CD4-positive, alpha-beta T cell treated with Interleukin-17A for 4 hours (primary cell): ENCODE measurements around the gene PKD1.
"Not testable (repeated sequence)": the region's sequence is repeated elsewhere in the genome, so short reads cannot be mapped to it uniquely, and the experiment has no call there.

Source experiments
- DNase-seq: peaks from one replicate; pipeline ENCODE4 v3.0.0-alpha.2; 2020; ENCODE audit warnings: mixed read lengths

Gene PKD1

GRCh38 chr16:2105769-2106168 lies 29.9 kb downstream of the PKD1 start:
- DNase-seq = not testable (repeated sequence)

GRCh38 chr16:2105291-2105690 lies 30.4 kb downstream of the PKD1 start:
- DNase-seq = not testable (repeated sequence)

- not testable (repeated sequence) for DNase-seq
Measured at GRCh38 chr16:2104464-2104863, 31.2 kb downstream of the PKD1 start.

- DNase-seq = no peak
Measured at GRCh38 chr16:2102471-2102870, 33.2 kb downstream of the PKD1 start.

- DNase-seq = not testable (repeated sequence)
Measured at GRCh38 chr16:2101581-2101980, 34.1 kb downstream of the PKD1 start.

GRCh38 chr16:2097689-2098088 lies 38.0 kb downstream of the PKD1 start:
- not testable (repeated sequence) for DNase-seq

GRCh38 chr16:2096853-2097595 lies 38.7 kb downstream of the PKD1 start:
- DNase-seq = no peak

- no peak for DNase-seq
Measured at GRCh38 chr16:2095918-2096582, 39.6 kb downstream of the PKD1 start.

- DNase-seq = no peak
Measured at GRCh38 chr16:2095315-2095853, 40.3 kb downstream of the PKD1 start.

- DNase-seq = no peak
Measured at GRCh38 chr16:2093793-2094192, 41.9 kb downstream of the PKD1 start.

- no peak for DNase-seq
Measured at GRCh38 chr16:2092866-2093265, 42.8 kb downstream of the PKD1 start.

- DNase-seq = no peak
Measured at GRCh38 chr16:2092256-2092620, 43.5 kb downstream of the PKD1 start.

- no peak for DNase-seq
Measured at GRCh38 chr16:2091547-2092255, 44.0 kb downstream of the PKD1 start.

GRCh38 chr16:2090777-2091546 lies 44.7 kb downstream of the PKD1 start:
- DNase-seq = peak; percentile 43

GRCh38 chr16:2090481-2090776 lies 45.3 kb downstream of the PKD1 start:
- DNase-seq = no peak

- DNase-seq = no peak
Measured at GRCh38 chr16:2089706-2090480, 45.8 kb downstream of the PKD1 start.

- DNase-seq = no peak
Measured at GRCh38 chr16:2088759-2089358, 46.8 kb downstream of the PKD1 start.

GRCh38 chr16:2087748-2088631 lies 47.7 kb downstream of the PKD1 start:
- no peak for DNase-seq

- DNase-seq = no peak
Measured at GRCh38 chr16:2086812-2087747, 48.6 kb downstream of the PKD1 start.
